DND-41 (cell line): ENCODE data around the gene POLR2B.
"Not testable (repeated sequence)": the region's sequence is repeated elsewhere in the genome, so short reads cannot be mapped to it uniquely, and the experiment has no call there.

ENCODE experiments used
- ATAC-seq: fragments of 200-7000 bp; cut with Tn5 transposase; 3 replicates; pipeline ENCODE4 v1.9.1; 2021; ENCODE audit warnings: low read depth; ENCODE audit not compliant: insufficient read depth
- DNase-seq: peaks from one replicate; pipeline ENCODE4 v3.0.0-alpha.2; 2020
- H2AFZ ChIP-seq: 2 replicates; pipeline ENCODE4 v1.6.0; 2012; ENCODE audit warnings: low read depth, low read length
- H3K27ac ChIP-seq: 2 replicates; pipeline ENCODE4 v1.5.1; 2012; ENCODE audit warnings: low read length, inconsistent platforms
- H3K27me3 ChIP-seq: fragments of 200-600 bp; sonication (generic); 2 replicates; pipeline ENCODE4 v1.6.0; 2012; ENCODE audit warnings: low read length, mild to moderate bottlenecking, inconsistent platforms; ENCODE audit not compliant: insufficient read depth, poor library complexity
- H3K36me3 ChIP-seq: 2 replicates; pipeline ENCODE4 v1.5.1; 2012; ENCODE audit warnings: low read length, inconsistent platforms; ENCODE audit not compliant: insufficient read depth
- H3K4me1 ChIP-seq: 2 replicates; pipeline ENCODE4 v1.5.1; 2012; ENCODE audit warnings: mild to moderate bottlenecking, low read length; ENCODE audit not compliant: insufficient read depth
- H3K4me2 ChIP-seq: 2 replicates; pipeline ENCODE4 v1.6.0; 2012; ENCODE audit warnings: mild to moderate bottlenecking, moderate library complexity, low read length, inconsistent platforms; ENCODE audit not compliant: insufficient read depth
- H3K4me3 ChIP-seq, 2 experiments: fragments of 200-600 bp in 1 of 2; shearing (Covaris generic) in 1 of 2; 2 replicates each; pipeline ENCODE4 v1.5.1; 2012 to 2016; ENCODE audit warnings: inconsistent platforms in 2 of 2, low read length in 2 of 2, mild to moderate bottlenecking in 2 of 2, low read depth in 1 of 2, moderate library complexity in 1 of 2
- H3K79me2 ChIP-seq: 2 replicates; pipeline ENCODE4 v1.6.0; 2012; ENCODE audit warnings: low read length, inconsistent platforms; ENCODE audit not compliant: insufficient read depth
- H3K9ac ChIP-seq: 2 replicates; pipeline ENCODE4 v1.6.0; 2012; ENCODE audit warnings: low read depth, mild to moderate bottlenecking, inconsistent platforms, low read length, moderate library complexity
- H3K9me3 ChIP-seq: 2 replicates; pipeline ENCODE4 v1.5.1; 2012; ENCODE audit warnings: low read length, moderate library complexity, mild to moderate bottlenecking, inconsistent platforms; ENCODE audit not compliant: insufficient read depth, severe bottlenecking
- H4K20me1 ChIP-seq: 2 replicates; pipeline ENCODE4 v1.6.0; 2012; ENCODE audit warnings: low read length; ENCODE audit not compliant: insufficient read depth
- EZH2 ChIP-seq: IDR thresholded peaks from 3 replicates; pipeline ENCODE4 v1.6.1; 2012; ENCODE audit warnings: borderline replicate concordance, low read depth, mild to moderate bottlenecking, moderate library complexity, low read length, inconsistent platforms; ENCODE audit not compliant: severe bottlenecking
- TF ChIP-seq, protein P1 (sequence below): IDR thresholded peaks from 2 replicates; pipeline ENCODE4 v1.5.1; 2012; ENCODE audit warnings: borderline replicate concordance, low read length, moderate library complexity, mild to moderate bottlenecking; ENCODE audit not compliant: poor library complexity, severe bottlenecking; ENCODE audit errors: extremely low read depth

Gene POLR2B

DNA sequence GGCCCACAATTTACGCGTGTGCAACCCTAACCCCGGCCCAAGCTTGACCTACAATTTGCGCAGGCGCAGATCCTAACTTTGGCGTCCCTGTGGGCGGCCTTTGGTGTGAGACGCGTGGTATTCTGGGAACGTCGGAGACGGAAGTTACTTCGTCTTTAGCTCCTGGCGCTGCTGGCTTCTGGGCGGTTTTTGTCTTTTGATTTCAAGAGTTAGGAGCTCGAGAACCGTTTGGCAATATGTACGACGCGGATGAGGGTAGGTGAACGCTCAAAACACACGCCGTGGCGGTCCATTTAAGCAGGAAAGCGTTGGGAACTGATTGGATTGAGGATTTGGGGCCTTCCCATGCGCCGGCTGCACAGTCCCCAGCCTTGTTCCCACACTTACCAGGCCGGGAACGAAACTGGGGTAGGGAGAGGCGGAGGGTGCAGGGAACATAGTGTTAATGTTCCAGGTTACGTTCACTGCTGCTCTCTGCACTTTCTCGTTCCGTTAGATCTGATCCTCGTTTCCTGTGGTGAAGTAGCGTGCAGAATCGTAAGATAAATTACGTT lies at the start of gene POLR2B:
Gene POLR2B (plus strand): TSS at position 147 of the 554 bp plus-strand sequence. CDS start 90 bp downstream, at position 237.
- H3K27ac ChIP-seq = peak within 1 kb of the TSS; percentile 90
- peak within 1 kb of the TSS; percentile 81 for H2AFZ ChIP-seq
- DNase-seq (peak; percentile 90), ATAC-seq (peak; percentile 68)
- H3K4me3 ChIP-seq = peak within 1 kb of the TSS; percentile 61 to 63
- H3K9ac ChIP-seq = peak within 1 kb of the TSS; percentile 70
- peaks cover 91% of the 10 kb centered on the region for H3K79me2 ChIP-seq
- H3K4me1 ChIP-seq = peaks cover 60% of the 10 kb centered on the region
- H4K20me1 ChIP-seq = peaks cover 65% of the 10 kb centered on the region
- peaks cover 37% of the 10 kb centered on the region for H3K36me3 ChIP-seq
- peak within 1 kb of the TSS; percentile 99 for H3K4me2 ChIP-seq
- H3K9me3 ChIP-seq = no peaks in the 10 kb centered on the region
- TF ChIP-seq, protein P1, sequence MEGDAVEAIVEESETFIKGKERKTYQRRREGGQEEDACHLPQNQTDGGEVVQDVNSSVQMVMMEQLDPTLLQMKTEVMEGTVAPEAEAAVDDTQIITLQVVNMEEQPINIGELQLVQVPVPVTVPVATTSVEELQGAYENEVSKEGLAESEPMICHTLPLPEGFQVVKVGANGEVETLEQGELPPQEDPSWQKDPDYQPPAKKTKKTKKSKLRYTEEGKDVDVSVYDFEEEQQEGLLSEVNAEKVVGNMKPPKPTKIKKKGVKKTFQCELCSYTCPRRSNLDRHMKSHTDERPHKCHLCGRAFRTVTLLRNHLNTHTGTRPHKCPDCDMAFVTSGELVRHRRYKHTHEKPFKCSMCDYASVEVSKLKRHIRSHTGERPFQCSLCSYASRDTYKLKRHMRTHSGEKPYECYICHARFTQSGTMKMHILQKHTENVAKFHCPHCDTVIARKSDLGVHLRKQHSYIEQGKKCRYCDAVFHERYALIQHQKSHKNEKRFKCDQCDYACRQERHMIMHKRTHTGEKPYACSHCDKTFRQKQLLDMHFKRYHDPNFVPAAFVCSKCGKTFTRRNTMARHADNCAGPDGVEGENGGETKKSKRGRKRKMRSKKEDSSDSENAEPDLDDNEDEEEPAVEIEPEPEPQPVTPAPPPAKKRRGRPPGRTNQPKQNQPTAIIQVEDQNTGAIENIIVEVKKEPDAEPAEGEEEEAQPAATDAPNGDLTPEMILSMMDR = no peak
- no peak for TF ChIP-seq EZH2
- H3K27me3 ChIP-seq = no peaks in the 10 kb centered on the region

DNA sequence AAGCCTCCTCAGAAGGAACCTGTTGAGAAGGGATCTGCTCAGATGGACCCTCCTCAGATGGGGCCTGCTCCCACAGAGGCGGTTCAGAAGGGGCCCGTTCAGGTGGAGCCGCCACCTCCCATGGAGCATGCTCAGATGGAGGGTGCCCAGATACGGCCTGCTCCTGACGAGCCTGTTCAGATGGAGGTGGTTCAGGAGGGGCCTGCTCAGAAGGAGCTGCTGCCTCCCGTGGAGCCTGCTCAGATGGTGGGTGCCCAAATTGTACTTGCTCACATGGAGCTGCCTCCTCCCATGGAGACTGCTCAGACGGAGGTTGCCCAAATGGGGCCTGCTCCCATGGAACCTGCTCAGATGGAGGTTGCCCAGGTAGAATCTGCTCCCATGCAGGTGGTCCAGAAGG lies 48.1 kb upstream of the POLR2B start:
- H4K20me1 ChIP-seq = peaks cover 46% of the 10 kb centered on the region
- DNase-seq (no peak), ATAC-seq (no peak)
- peaks cover 74% of the 10 kb centered on the region for H3K36me3 ChIP-seq
- peaks cover 81% of the 10 kb centered on the region for H3K79me2 ChIP-seq
- no peaks in the 10 kb centered on the region for H3K9me3 ChIP-seq
- H2AFZ ChIP-seq = no peak overlapping the region
- H3K4me1 ChIP-seq = no peaks in the 10 kb centered on the region
- TF ChIP-seq, protein P1 = no peak
- no peak for TF ChIP-seq EZH2
- no peak overlapping the region for H3K27ac ChIP-seq
- no peak overlapping the region for H3K4me2 ChIP-seq
- no peaks in the 10 kb centered on the region for H3K27me3 ChIP-seq
- H3K4me3 ChIP-seq = no peak overlapping the region
- no peak overlapping the region for H3K9ac ChIP-seq

- peaks cover 76% of the 10 kb centered on the region for H3K36me3 ChIP-seq
- H3K4me2 ChIP-seq = no peak overlapping the region
- DNase-seq (no peak), ATAC-seq (no peak)
- no peak overlapping the region for H3K27ac ChIP-seq
- no peak overlapping the region for H3K9ac ChIP-seq
- TF ChIP-seq, protein P1 = no peak
- TF ChIP-seq EZH2 = no peak
- H3K4me3 ChIP-seq = no peak overlapping the region
- H3K27me3 ChIP-seq = no peaks in the 10 kb centered on the region
- H3K79me2 ChIP-seq = peaks cover 71% of the 10 kb centered on the region
- H4K20me1 ChIP-seq = peaks cover 46% of the 10 kb centered on the region
- no peaks in the 10 kb centered on the region for H3K9me3 ChIP-seq
- H2AFZ ChIP-seq = no peak overlapping the region
- H3K4me1 ChIP-seq = no peaks in the 10 kb centered on the region
These were observed 46.8 kb upstream of the POLR2B start for GRCh38 chr4:56931924-56932323.

DNA sequence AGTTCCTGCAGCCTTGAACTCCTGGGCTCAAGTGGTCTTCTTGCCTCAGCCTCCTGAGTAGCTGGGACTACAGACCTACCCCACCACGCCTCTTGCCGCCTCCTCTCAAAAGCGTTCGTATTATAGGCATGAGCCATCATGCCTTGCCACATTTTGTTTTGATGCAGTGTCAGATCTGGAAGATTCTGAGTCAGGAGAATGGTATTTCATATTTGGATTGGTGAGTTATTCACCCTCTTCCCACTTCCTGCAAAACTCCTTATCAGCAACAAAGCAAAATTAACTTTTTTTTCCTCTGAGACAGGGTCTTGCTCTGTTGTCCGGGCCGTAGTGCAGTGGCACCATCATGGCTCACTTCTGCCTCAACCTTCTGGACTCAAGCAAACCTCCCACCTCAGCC lies 41.4 kb upstream of the POLR2B start:
- no peaks in the 10 kb centered on the region for H3K4me1 ChIP-seq
- no peak overlapping the region for H3K4me2 ChIP-seq
- TF ChIP-seq, protein P1 = no peak
- TF ChIP-seq EZH2 = no peak
- H3K27ac ChIP-seq = no peak overlapping the region
- H3K4me3 ChIP-seq = no peak overlapping the region
- peaks cover 8% of the 10 kb centered on the region; the same call in 1 of the 2 replicates for H4K20me1 ChIP-seq
- H3K79me2 ChIP-seq = peaks cover 23% of the 10 kb centered on the region; the same call in 1 of the 2 replicates
- H3K36me3 ChIP-seq = peaks cover 49% of the 10 kb centered on the region
- no peak overlapping the region for H2AFZ ChIP-seq
- no peak overlapping the region for H3K9ac ChIP-seq
- H3K9me3 ChIP-seq = no peaks in the 10 kb centered on the region
- H3K27me3 ChIP-seq = no peaks in the 10 kb centered on the region
- DNase-seq = no peak
- no peak; the same call in 2 of the 3 replicates for ATAC-seq

DNA sequence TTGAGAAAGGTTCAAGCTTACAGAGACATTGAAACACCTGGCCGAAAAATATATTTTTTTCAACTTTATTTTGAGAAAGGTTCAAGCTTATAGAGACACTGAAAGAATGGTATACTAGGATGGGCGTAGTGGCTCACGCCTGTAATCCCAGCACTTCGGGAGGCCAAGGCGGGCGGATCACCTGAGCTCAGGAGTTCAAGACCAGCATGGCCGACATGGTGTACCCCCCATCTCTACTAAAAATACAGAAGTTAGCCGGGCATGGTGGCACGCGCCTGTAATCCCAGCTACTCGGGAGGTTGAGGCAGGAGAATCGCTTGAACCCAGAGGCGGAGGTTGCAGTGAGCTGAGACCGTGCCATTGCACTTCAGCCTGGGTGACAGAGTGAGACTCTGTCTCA lies 38.9 kb upstream of the POLR2B start:
- not testable (repeated sequence) for ATAC-seq

More for the DNA sequence above, 38.9 kb upstream of the POLR2B start:
- not testable (repeated sequence) for DNase-seq, H3K27me3 ChIP-seq, H3K9me3 ChIP-seq, H4K20me1 ChIP-seq, H2AFZ ChIP-seq, H3K79me2 ChIP-seq, H3K4me1 ChIP-seq, H3K27ac ChIP-seq, H3K4me3 ChIP-seq, H3K4me2 ChIP-seq, H3K9ac ChIP-seq
- peaks cover 36% of the 10 kb centered on the region for H3K36me3 ChIP-seq
